H1 (cell line): ENCODE data around the gene ALDOA. TPM values are rescaled to one million over a fixed set of nuclear protein-coding genes. Genes with fewer than 3 reads are reported as not detected.

Experiments used
- CTCF ChIA-PET: fragments of 300-600 bp; sonication (Branson Sonifier 250); formaldehyde crosslinking; loops from one replicate; lab custom pipeline; 2021; ENCODE audit not compliant: partially characterized antibody; lab: Charles Lee
- POLR2A ChIA-PET: fragments of 300-600 bp; sonication (Branson Sonifier 250); formaldehyde crosslinking; loops from one replicate; lab custom pipeline; 2021; ENCODE audit warnings: inconsistent platforms; ENCODE audit not compliant: partially characterized antibody; lab: Charles Lee
- DNase-seq, 2 experiments: peaks; one replicate each; pipeline versions ENCODE4 v3.0.0 to v3.0.0-alpha.2; 2010 to 2022; ENCODE audit warnings: low spot score in 2 of 2, low read depth in 1 of 2, mixed read lengths in 1 of 2
- FAIRE-seq: peaks from 2 replicates; lab custom pipeline; 2011; peaks lifted over from hg19 to GRCh38; lab: Jason Lieb, UNC
- H2AFZ ChIP-seq: 2 replicates; pipeline ENCODE4 v1.8.1; 2012; ENCODE audit warnings: low read length, inconsistent platforms
- H2AK5ac ChIP-seq: 2 replicates; pipeline ENCODE4 v1.6.1; 2013; ENCODE audit warnings: low read depth, low read length
- H2BK120ac ChIP-seq: replicated peaks from 2 replicates; pipeline ENCODE3; 2013; ENCODE audit warnings: low read depth, low read length, inconsistent platforms
- H2BK12ac ChIP-seq: 2 replicates; pipeline ENCODE4 v1.6.1; 2013; ENCODE audit warnings: low read depth, low read length
- H2BK15ac ChIP-seq: 2 replicates; pipeline ENCODE4 v1.6.1; 2013; ENCODE audit warnings: low read length
- H2BK20ac ChIP-seq: 2 replicates; pipeline ENCODE4 v1.6.1; 2013; ENCODE audit warnings: low read length
- H2BK5ac ChIP-seq: 2 replicates; pipeline ENCODE4 v1.6.1; 2013; ENCODE audit warnings: low read depth, low read length
- H3K14ac ChIP-seq: 2 replicates; pipeline ENCODE4 v1.6.1; 2013; ENCODE audit warnings: inconsistent platforms; ENCODE audit not compliant: insufficient read length
- H3K18ac ChIP-seq: 2 replicates; pipeline ENCODE4 v1.6.1; 2013; ENCODE audit warnings: low read length; ENCODE audit errors: extremely low read depth
- H3K23ac ChIP-seq: 2 replicates; pipeline ENCODE4 v1.6.1; 2013; ENCODE audit warnings: inconsistent platforms; ENCODE audit not compliant: insufficient read length
- H3K23me2 ChIP-seq: 2 replicates; pipeline ENCODE4 v1.6.1; 2013; ENCODE audit warnings: low read depth, low read length
- H3K27ac ChIP-seq: 2 replicates; pipeline ENCODE4 v1.6.1; 2011; ENCODE audit warnings: low read depth, low read length, inconsistent platforms
- H3K27me3 ChIP-seq, 4 experiments: replicated peaks in 1 of 4; 1 replicate in 1 of 4; 2 replicates in 3 of 4; pipeline versions ENCODE4 v1.6.1 to v1.8.1; 2011 to 2013; ENCODE audit warnings: low read length in 3 of 4, mild to moderate bottlenecking in 3 of 4, inconsistent platforms in 2 of 4, mixed read lengths in 2 of 4, moderate library complexity in 1 of 4; ENCODE audit not compliant: control insufficient read depth in 3 of 4, insufficient read depth in 3 of 4; ENCODE audit errors: extremely low read depth in 1 of 4
- H3K36me3 ChIP-seq, 4 experiments: 2 replicates each; pipeline versions ENCODE4 v1.6.1 to v1.8.1; 2011 to 2013; ENCODE audit warnings: mild to moderate bottlenecking in 4 of 4, low read length in 3 of 4, moderate library complexity in 2 of 4, control low read depth in 1 of 4, inconsistent platforms in 1 of 4; ENCODE audit not compliant: insufficient read depth in 4 of 4, control insufficient read depth in 2 of 4
- H3K4ac ChIP-seq: replicated peaks from 2 replicates; pipeline ENCODE3; 2013; ENCODE audit warnings: low read length, low read depth, mixed read lengths, inconsistent platforms; ENCODE audit not compliant: insufficient read length
- H3K4me1 ChIP-seq, 4 experiments: replicated peaks in 1 of 4; 1 replicate in 1 of 4; 2 replicates in 3 of 4; pipeline versions ENCODE4 v1.6.1 to v1.8.1; 2011 to 2013; ENCODE audit warnings: low read length in 3 of 4, inconsistent platforms in 2 of 4, mixed read lengths in 1 of 4; ENCODE audit not compliant: insufficient read depth in 4 of 4, control insufficient read depth in 3 of 4
- H3K4me2 ChIP-seq, 2 experiments: 2 replicates each; pipeline versions ENCODE4 v1.6.1 to v1.8.1; 2011 to 2013; ENCODE audit warnings: low read depth in 2 of 2, low read length in 2 of 2, control low read depth in 1 of 2, inconsistent platforms in 1 of 2, mild to moderate bottlenecking in 1 of 2; ENCODE audit not compliant: insufficient read depth in 1 of 2
- H3K4me3 ChIP-seq, 4 experiments: fragments of 200-600, 300-600 bp in 1 of 4; sonication (generic), shearing (Covaris generic), sonication (Bioruptor Twin) in 1 of 4; 2 replicates each; pipeline versions ENCODE4 v1.5.1 to v1.8.1; 2011 to 2016; ENCODE audit warnings: low read length in 4 of 4, low read depth in 3 of 4, control low read depth in 2 of 4, inconsistent platforms in 2 of 4, mild to moderate bottlenecking in 2 of 4, mixed read lengths in 1 of 4, moderate library complexity in 1 of 4; ENCODE audit not compliant: insufficient read depth in 2 of 4; ENCODE audit errors: extremely low read depth in 1 of 4
- H3K56ac ChIP-seq: replicated peaks from 2 replicates; pipeline ENCODE3; 2013; ENCODE audit warnings: low read depth, mild to moderate bottlenecking, mixed read lengths, low read length, inconsistent platforms; ENCODE audit not compliant: insufficient read length
- H3K79me1 ChIP-seq: 2 replicates; pipeline ENCODE4 v1.6.1; 2013; ENCODE audit warnings: low read depth, low read length, control low read depth
- H3K79me2 ChIP-seq, 2 experiments: 2 replicates each; pipeline versions ENCODE4 v1.6.1 to v1.8.1; 2012 to 2013; ENCODE audit warnings: low read length in 2 of 2, mild to moderate bottlenecking in 2 of 2, inconsistent platforms in 1 of 2; ENCODE audit not compliant: insufficient read depth in 2 of 2, control insufficient read depth in 1 of 2
- H3K9ac ChIP-seq, 4 experiments: replicated peaks in 1 of 4; 1 replicate in 1 of 4; 2 replicates in 3 of 4; pipeline versions ENCODE4 v1.6.1 to v1.8.1; 2011 to 2013; ENCODE audit warnings: low read depth in 3 of 4, low read length in 3 of 4, control low read depth in 2 of 4, mild to moderate bottlenecking in 2 of 4, moderate library complexity in 2 of 4, inconsistent platforms in 1 of 4; ENCODE audit errors: extremely low read depth in 1 of 4
- H3K9me3 ChIP-seq, 2 experiments: 2 replicates each; pipeline versions ENCODE4 v1.6.1 to v1.8.1; 2012 to 2013; ENCODE audit warnings: mild to moderate bottlenecking in 2 of 2, moderate library complexity in 2 of 2, control low read depth in 1 of 2, inconsistent platforms in 1 of 2, low read depth in 1 of 2, low read length in 1 of 2, mixed read lengths in 1 of 2; ENCODE audit not compliant: insufficient read depth in 2 of 2
- H4K20me1 ChIP-seq, 2 experiments: replicated peaks in 1 of 2; 2 replicates each; pipeline versions ENCODE3 to v1.8.1; 2011 to 2013; ENCODE audit warnings: inconsistent platforms in 2 of 2, low read length in 2 of 2, mild to moderate bottlenecking in 1 of 2; ENCODE audit not compliant: insufficient read depth in 2 of 2, control insufficient read depth in 1 of 2
- H4K5ac ChIP-seq: 2 replicates; pipeline ENCODE4 v1.6.1; 2013; ENCODE audit warnings: low read length, low read depth, mixed read lengths, inconsistent platforms; ENCODE audit not compliant: insufficient read length
- H4K8ac ChIP-seq: 2 replicates; pipeline ENCODE4 v1.8.0; 2013; ENCODE audit warnings: mild to moderate bottlenecking, moderate library complexity, low read length, inconsistent platforms; ENCODE audit not compliant: insufficient read depth; ENCODE audit errors: extremely low read depth
- H4K91ac ChIP-seq: replicated peaks from 2 replicates; pipeline ENCODE3; 2013; ENCODE audit warnings: low read length, mixed read lengths, inconsistent platforms; ENCODE audit not compliant: insufficient read length
- ASH2L ChIP-seq: fragments of 200-600, 300-600 bp; sonication (generic); IDR thresholded peaks from one replicate; pipeline ENCODE4 v1.7.1; 2017; ENCODE audit warnings: low read length
- JUN ChIP-seq: IDR thresholded peaks from 2 replicates; pipeline ENCODE4 v1.6.1; 2011; ENCODE audit warnings: low read depth, mild to moderate bottlenecking, improper control_type of control experiment, low read length
- PHF8 ChIP-seq: fragments of 200-600 bp; sonication (generic); conservative IDR thresholded peaks from 2 replicates; pipeline ENCODE4 v1.7.1; 2012; ENCODE audit warnings: low read depth, mild to moderate bottlenecking, inconsistent platforms, low read length, moderate library complexity
- SIN3A ChIP-seq, 2 experiments: IDR thresholded peaks in 1 of 2; conservative IDR thresholded peaks in 1 of 2; 2 replicates each; pipeline ENCODE4 v1.6.1; 2011 to 2012; ENCODE audit warnings: low read length in 2 of 2, improper control_type of control experiment in 1 of 2, low read depth in 1 of 2, mild to moderate bottlenecking in 1 of 2
- SRF ChIP-seq: IDR thresholded peaks from 2 replicates; pipeline ENCODE4 v1.6.1; 2011; ENCODE audit warnings: mild to moderate bottlenecking, low read depth, low read length, moderate library complexity
- TAF1 ChIP-seq: IDR thresholded peaks from 2 replicates; pipeline ENCODE4 v1.6.1; 2011; ENCODE audit warnings: mild to moderate bottlenecking, low read depth, low read length
- TAF7 ChIP-seq: optimal IDR thresholded peaks from 2 replicates; pipeline ENCODE3; 2011; ENCODE audit warnings: low read depth, mild to moderate bottlenecking, inconsistent platforms, low read length, moderate library complexity, borderline replicate concordance
- TCF12 ChIP-seq: IDR thresholded peaks from 2 replicates; pipeline ENCODE4 v1.6.1; 2011; ENCODE audit warnings: low read depth, mild to moderate bottlenecking, low read length
- WGBS, 2 experiments: shearing (Covaris generic) in 1 of 2; methylation state at CpG; one replicate each; pipeline versions ENCODE4 v1.1.6 to v1.1.7; 2013 to 2015; ENCODE audit warnings: low lambda C conversion rate in 2 of 2, mixed read lengths in 2 of 2, inconsistent platforms in 1 of 2, low coverage in 1 of 2, missing lambda C conversion rate in 1 of 2; ENCODE audit not compliant: insufficient replicate concordance in 2 of 2, insufficient coverage in 1 of 2, insufficient read length in 1 of 2; ENCODE audit errors: extremely low coverage in 1 of 2, missing lambda C conversion rate in 1 of 2; 5-methylcytosine and 5-hydroxymethylcytosine counted together
- polyA plus RNA-seq, 7 experiments: library from polyadenylated mRNA; depleted of rRNA in 3 of 7; stranded (reverse) in 5 of 7; unstranded in 2 of 7; fragments of >200 nt in 5 of 7; fragments of 200-250 nt in 2 of 7; gene quantifications; 1 replicate in 5 of 7; 2 replicates in 1 of 7; 4 replicates in 1 of 7; pipeline versions ENCODE4 v1.2.1 to v1.2.3, GENCODE V29; 2011 to 2013; ENCODE audit warnings: missing spikeins in 2 of 7, mixed read lengths in 2 of 7
- total RNA-seq: library from RNA; stranded (reverse); fragmentation: NEBNext Ultra II Directional; extraction: Animal tissue kit (Norgen Biotek cat#: 25700); gene quantifications from 2 replicates; pipeline ENCODE4 v1.2.1, GENCODE V29; 2021
- TF ChIP-seq, protein P1 (sequence below): IDR thresholded peaks from 2 replicates; pipeline ENCODE4 v1.6.1; 2011; ENCODE audit warnings: low read length, improper control_type of control experiment

The ALDOA gene
- total and polyA plus RNA-seq, 2 of the 8 experiments (the other 6 are each of a cell fraction or from before 2014, with no cell fraction given): 1,072 to 1,083 TPM

DNA sequence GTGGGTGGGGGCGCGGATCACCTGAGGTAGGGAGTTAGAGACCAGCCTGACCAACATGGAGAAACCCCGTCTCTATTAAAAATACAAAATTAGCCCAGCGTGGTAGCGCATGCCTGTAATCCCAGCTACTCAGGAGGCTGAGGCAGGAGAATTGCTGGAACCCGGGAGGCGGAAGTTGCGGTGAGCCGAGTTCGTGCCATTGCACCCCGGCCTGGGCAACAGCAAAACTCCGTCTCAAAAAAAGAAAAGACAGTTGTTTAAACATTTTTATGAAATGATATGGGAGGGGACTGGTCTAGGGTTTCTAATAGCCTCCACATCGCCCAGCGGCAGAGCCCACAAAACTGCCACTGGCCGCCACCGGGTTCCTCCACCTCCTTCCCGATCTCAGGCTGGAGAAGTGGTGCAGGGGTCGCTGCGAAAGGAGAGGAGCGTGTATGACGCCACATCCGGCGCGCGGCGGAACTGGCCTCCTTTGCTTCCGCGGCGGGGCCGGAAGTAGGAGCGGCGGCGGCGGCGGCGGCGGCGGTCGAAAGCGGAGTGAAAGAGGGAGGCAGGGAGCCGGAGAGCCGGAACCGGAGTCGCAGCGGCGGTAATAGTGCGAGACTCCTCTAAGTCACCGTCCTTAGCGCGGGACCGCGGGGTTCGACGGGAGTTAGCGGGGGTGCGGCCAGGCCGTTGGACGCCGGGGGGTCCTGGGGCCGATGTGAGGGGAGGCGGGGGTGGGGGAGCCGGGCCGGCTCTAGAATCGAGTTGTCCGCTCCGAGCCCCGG, 10.1 kb downstream of the ALDOA start, which contains the start of gene PPP4C:
Gene PPP4C, plus strand, starts transcription at position 492 of the 773 bp plus-strand sequence. CDS start 384 bp downstream, outside the sequence.
- no peaks in the 10 kb centered on the region for H3K27me3 ChIP-seq
- peaks cover 8 to 39% (median 19%) of the 10 kb centered on the region in 4 experiments; a peak in 6 of 8 replicates for H3K36me3 ChIP-seq
- H3K9me3 ChIP-seq: no peaks in the 10 kb centered on the region
- H3K23me2 ChIP-seq: peaks cover 7% of the 10 kb centered on the region; the same call in 1 of the 2 replicates
- peak within 1 kb of the TSS; percentile 85 to 95 (median 90) for H3K4me3 ChIP-seq
- peak within 1 kb of the TSS; percentile 53 for H3K4ac ChIP-seq
- H3K27ac ChIP-seq: peak within 1 kb of the TSS; percentile 41
- H3K9ac ChIP-seq: peak within 1 kb of the TSS; percentile 79 to 85 (median 80)
- H2BK120ac ChIP-seq: no peak within 1 kb of the TSS
- no peak within 1 kb of the TSS for H2BK20ac ChIP-seq
- no peak within 1 kb of the TSS for H3K14ac ChIP-seq
- H3K4me1 ChIP-seq: peaks cover 0 to 7% (median 1%) of the 10 kb centered on the region in 4 experiments; a peak in 2 of 7 replicates
- no peak within 1 kb of the TSS; the same call in 1 of the 2 replicates for H2BK12ac ChIP-seq
- peaks cover 12% of the 10 kb centered on the region for H3K79me1 ChIP-seq
- peak within 1 kb of the TSS; percentile 71 for H4K8ac ChIP-seq
- peaks cover 11 to 32% of the 10 kb centered on the region in 2 experiments for H3K79me2 ChIP-seq
- peak within 1 kb of the TSS; percentile 82 to 89 for H3K4me2 ChIP-seq
- no peak within 1 kb of the TSS for H2BK15ac ChIP-seq
- 15% methylated on average over 35 of the region's 67 CpGs; no CpG with 5 or more reads in 1 of the 2 experiments for WGBS, 2 experiments
- no peak within 1 kb of the TSS for H3K23ac ChIP-seq
- CTCF ChIA-PET: interaction anchor here (0.6 to 2.1 kb wide), 7 partner anchors 9 to 36 kb away, joined by 4 to 21 read pairs (median 5); partner anchors contain the start of genes TBX6 and YPEL3
- no peak within 1 kb of the TSS for H4K91ac ChIP-seq
- H4K5ac ChIP-seq: peak within 1 kb of the TSS; percentile 84
- peaks cover 12 to 24% of the 10 kb centered on the region in 2 experiments for H4K20me1 ChIP-seq
- DNase-seq (peak in 1 of 2 experiments; percentile 92), FAIRE-seq (no peak)
- peak within 1 kb of the TSS; percentile 87 for H3K18ac ChIP-seq
- no peak within 1 kb of the TSS for H2AK5ac ChIP-seq
- H3K56ac ChIP-seq: peak within 1 kb of the TSS; percentile 82
- POLR2A ChIA-PET: interaction anchor here (0.6 to 21.2 kb wide), 6 partner anchors 7 to 400 kb away, joined by 3 to 353 read pairs (median 4); partner anchors contain the start of genes ALDOA, TBX6 and YPEL3
- no peak within 1 kb of the TSS for H2AFZ ChIP-seq
- peak within 1 kb of the TSS; percentile 66; the same call in 1 of the 2 replicates for H2BK5ac ChIP-seq
- TF ChIP-seq JUN (no peak), TAF1 (peak; percentile 84), TCF12 (no peak), PHF8 (peak; percentile 86), TAF7 (peak; percentile 71), SRF (no peak), ASH2L (peak; percentile 90), SIN3A (conservative IDR thresholded peaks at IDR 0.05 in 1 of 2, IDR thresholded peaks at IDR 0.05 in 1 of 2; ENCODE audit: low read depth in 1 of 2, low read length in 2 of 2) (no peak)
- TF ChIP-seq, protein P1, sequence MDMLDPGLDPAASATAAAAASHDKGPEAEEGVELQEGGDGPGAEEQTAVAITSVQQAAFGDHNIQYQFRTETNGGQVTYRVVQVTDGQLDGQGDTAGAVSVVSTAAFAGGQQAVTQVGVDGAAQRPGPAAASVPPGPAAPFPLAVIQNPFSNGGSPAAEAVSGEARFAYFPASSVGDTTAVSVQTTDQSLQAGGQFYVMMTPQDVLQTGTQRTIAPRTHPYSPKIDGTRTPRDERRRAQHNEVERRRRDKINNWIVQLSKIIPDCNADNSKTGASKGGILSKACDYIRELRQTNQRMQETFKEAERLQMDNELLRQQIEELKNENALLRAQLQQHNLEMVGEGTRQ: no peak
